Upper lobe of left lung (tissue), 6 donors: ENCODE data around the gene TMF1. TPM values are rescaled to one million over a fixed set of nuclear protein-coding genes. Genes with fewer than 3 reads are reported as not detected.
A peak's percentile ranks its signal among the peaks of the same experiment; 100 is the strongest.

ENCODE experiments used
- ATAC-seq, 2 donors: fragments of 200-7000 bp; cut with Tn5 transposase; one replicate each; pipeline ENCODE4 v1.9.1; 2022; ENCODE audit warnings: mild to moderate bottlenecking in 2 of 2, moderate library complexity in 2 of 2; ENCODE audit not compliant: low FRiP score in 2 of 2
- DNase-seq, 2 donors: peaks; one replicate each; pipeline ENCODE4 v3.0.0-alpha.2; 2019 to 2020
- H3K27ac ChIP-seq, 4 donors: fragments of 200-600 bp; sonication (generic); one replicate each; pipeline ENCODE4 v1.5.1; 2016 to 2019
- H3K27me3 ChIP-seq, 4 donors: fragments of 200-600 bp; sonication (generic); one replicate each; pipeline ENCODE4 v1.5.1; 2017 to 2019
- H3K36me3 ChIP-seq, 4 donors: fragments of 200-600 bp; sonication (generic); one replicate each; pipeline ENCODE4 v1.5.1; 2016 to 2019
- H3K4me1 ChIP-seq, 4 donors: fragments of 200-600 bp; sonication (generic); one replicate each; pipeline ENCODE4 v1.5.1; 2018 to 2019
- H3K4me3 ChIP-seq, 4 donors: fragments of 200-600 bp; sonication (generic); one replicate each; pipeline ENCODE4 v1.5.1; 2017 to 2019; ENCODE audit warnings: mild to moderate bottlenecking in 2 of 4, moderate library complexity in 1 of 4
- H3K9me3 ChIP-seq, 4 donors: fragments of 200-600 bp; sonication (generic); one replicate each; pipeline ENCODE4 v1.5.1; 2018 to 2019
- CTCF ChIP-seq, 6 experiments: fragments of 450-650 bp in 4 of 6; fragments of 200-600 bp in 2 of 6; sonication (generic) in 2 of 6; IDR thresholded peaks; one replicate each; pipeline ENCODE4 v1.5.1; 2016 to 2019; ENCODE audit warnings: antibody characterized with exemption in 6 of 6
- EP300 ChIP-seq, 4 donors: sonication (generic); formaldehyde crosslinking; IDR thresholded peaks; one replicate each; pipeline ENCODE4 v1.5.1; 2017; ENCODE audit warnings: antibody characterized with exemption in 4 of 4, control low read depth in 2 of 4
- POLR2A ChIP-seq, 4 donors: fragments of 450-650 bp; IDR thresholded peaks; one replicate each; pipeline ENCODE4 v1.5.1; 2016 to 2017; ENCODE audit warnings: antibody characterized with exemption in 4 of 4, mild to moderate bottlenecking in 2 of 4
- POLR2AphosphoS5 ChIP-seq, 2 donors: sonication (generic); formaldehyde crosslinking; IDR thresholded peaks; one replicate each; pipeline ENCODE4 v1.5.1; 2017; ENCODE audit warnings: antibody characterized with exemption in 2 of 2
- WGBS, 2 donors: methylation state at CpG; one replicate each; pipeline ENCODE4 v1.1.5; 2017 to 2018; 5-methylcytosine and 5-hydroxymethylcytosine counted together
- small RNA-seq, 4 donors: library from RNA; depleted of rRNA; stranded (forward); fragments of <200 nt; gene quantifications; one replicate each; pipeline ENCODE3, GENCODE V24; 2016
- total RNA-seq, 6 donors: library from RNA; depleted of rRNA in 4 of 6; stranded (reverse); fragments of >200 nt in 4 of 6; gene quantifications; one replicate each; pipeline versions ENCODE4 v1.1.0 to v1.2.1, GENCODE V29; 2016 to 2021
- donor health status: DM: no; HTN: no; CAD: no; lungs with moderate emphysema.
- donor health status: DM: no; HTN: yes; CAD: no; lungs with severe emphysema.

The TMF1 gene
- total RNA-seq, 6 donors from 2014 or later, result 30.2 to 212 (median 53.0) TPM

- ATAC-seq, result no peak
- Histone ChIP-seq H3K36me3 (peaks cover 0 to 76% (median 47%) of the 10 kb centered on the region in 4 donors), H3K27me3 (no peaks in the 10 kb centered on the region), H3K27ac (no peak overlapping the region), H3K4me1 (peaks cover 0 to 4% (median under 1%) of the 10 kb centered on the region in 4 donors), H3K9me3 (no peaks in the 10 kb centered on the region), H3K4me3 (no peak overlapping the region)
- WGBS, 2 donors, result 72 to 74% methylated on average over 8 of the region's 8 CpGs
- no peak for DNase-seq
- no peak for TF ChIP-seq POLR2A (IDR thresholded peaks at IDR 0.05)
- TF ChIP-seq EP300 (IDR thresholded peaks at IDR 0.05), result no peak
- TF ChIP-seq CTCF (IDR thresholded peaks at IDR 0.05), result no peak
- no peak for TF ChIP-seq POLR2AphosphoS5 (IDR thresholded peaks at IDR 0.05)
Measured at GRCh38 chr3:68977486-68978167, 74.5 kb downstream of the TMF1 start.

DNA sequence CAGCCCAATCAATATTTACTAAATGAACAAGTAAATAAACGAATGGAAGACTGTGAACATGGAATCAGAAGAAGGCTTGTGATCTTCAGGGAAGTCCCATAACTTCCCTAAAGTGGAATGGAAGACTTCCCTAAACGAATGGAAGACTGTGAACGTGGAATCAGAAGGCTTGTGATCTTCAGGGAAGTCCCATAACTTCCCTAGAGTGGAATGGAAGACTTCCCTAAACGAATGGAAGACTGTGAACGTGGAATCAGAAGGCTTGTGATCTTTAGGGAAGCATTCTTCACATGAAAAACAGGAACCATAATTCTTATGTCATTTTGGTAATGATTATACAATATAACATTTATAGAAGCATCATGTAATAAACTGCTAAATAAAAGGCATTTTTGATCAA is 77.4 kb downstream of the TMF1 start:
- no peaks in the 10 kb centered on the region for H3K27me3 ChIP-seq
- 65 to 84% methylated on average over 5 of the region's 5 CpGs for WGBS, 2 donors
- H3K36me3 ChIP-seq, result peaks cover 0 to 47% (median 23%) of the 10 kb centered on the region in 4 donors
- H3K9me3 ChIP-seq, result no peaks in the 10 kb centered on the region
- H3K4me3 ChIP-seq, result no peak overlapping the region
- H3K27ac ChIP-seq, result no peak overlapping the region
- DNase-seq (no peak), ATAC-seq (peak in 1 of 2 donors; percentile 50)
- H3K4me1 ChIP-seq, result peaks cover 0 to 5% (median 2%) of the 10 kb centered on the region in 4 donors
- no peak for TF ChIP-seq CTCF (IDR thresholded peaks at IDR 0.05)
- no peak for TF ChIP-seq POLR2AphosphoS5 (IDR thresholded peaks at IDR 0.05)
- no peak for TF ChIP-seq POLR2A (IDR thresholded peaks at IDR 0.05)
- TF ChIP-seq EP300 (IDR thresholded peaks at IDR 0.05), result no peak

DNA sequence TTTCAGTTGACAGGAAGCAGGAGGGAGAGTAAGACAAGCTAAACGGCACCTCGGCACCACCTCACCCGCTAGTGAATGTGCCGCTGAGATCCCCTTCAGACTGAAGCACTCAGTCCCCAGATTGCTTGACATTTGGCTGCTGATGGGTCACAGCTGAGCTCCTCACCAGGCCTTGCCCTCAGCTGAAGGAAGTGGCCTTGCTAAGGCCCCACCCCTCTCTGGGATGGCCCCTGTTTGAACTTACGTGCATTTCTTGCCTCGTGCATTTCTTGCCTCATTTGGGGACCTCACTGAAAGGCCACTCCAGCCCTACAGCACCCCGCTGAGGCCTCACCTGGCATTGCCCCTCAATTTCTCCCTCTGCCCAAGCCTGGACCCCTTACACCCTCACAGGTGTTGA is 78.5 kb downstream of the TMF1 start:
- no peaks in the 10 kb centered on the region for H3K27me3 ChIP-seq
- DNase-seq (no peak), ATAC-seq (peak in 1 of 2 donors; percentile 33)
- no peak overlapping the region for H3K27ac ChIP-seq
- peaks cover 0 to 5% (median 2%) of the 10 kb centered on the region in 4 donors for H3K4me1 ChIP-seq
- peaks cover 0 to 36% (median 18%) of the 10 kb centered on the region in 4 donors for H3K36me3 ChIP-seq
- no peak overlapping the region for H3K4me3 ChIP-seq
- no peak for TF ChIP-seq POLR2AphosphoS5 (IDR thresholded peaks at IDR 0.05)
- H3K9me3 ChIP-seq, result no peaks in the 10 kb centered on the region
- WGBS, 2 donors, result 59 to 63% methylated on average over 7 of the region's 7 CpGs

- Histone ChIP-seq H3K4me3 (no peak overlapping the region), H3K36me3 (peaks cover 0 to 24% (median 10%) of the 10 kb centered on the region in 4 donors), H3K27me3 (no peaks in the 10 kb centered on the region), H3K9me3 (no peaks in the 10 kb centered on the region), H3K4me1 (peaks cover 0 to 5% (median 2%) of the 10 kb centered on the region in 4 donors), H3K27ac (no peak overlapping the region)
- DNase-seq (peak in 1 of 2 donors; percentile 45), ATAC-seq (peak; percentile 53 to 56)
- WGBS, 2 donors, result 34 to 41% methylated on average over 11 of the region's 11 CpGs
- TF ChIP-seq CTCF (IDR thresholded peaks at IDR 0.05), result peak; percentile 32 to 66 (median 54)
- TF ChIP-seq POLR2A (IDR thresholded peaks at IDR 0.05), result no peak
Measured at GRCh38 chr3:68972358-68972979, 79.7 kb downstream of the TMF1 start.

Small RNA genes lying within 50 kb of the gene (small RNA-seq; reads per million reads assigned to genes)
- 0 to 0.07 (median 0) reads per million in 4 donors for gene MIR3136

Other genes with a start within 250 kb of the TMF1 start
- gene TAFA4, start 119.8 kb downstream of the TMF1 start, total RNA-seq, result under 1 TPM in 3 of 6 donors, not detected in 3; 0.26 to 0.89 (median 0.55) TPM
- gene EOGT, start 38.6 kb downstream of the TMF1 start, total RNA-seq, result 10 to 100 TPM; 29.9 to 79.6 (median 40.9) TPM
- gene UBA3, start 28.0 kb upstream of the TMF1 start, total RNA-seq, result 10 to 100 TPM; 36.8 to 71.9 (median 50.5) TPM
- gene ARL6IP5, start 32.6 kb upstream of the TMF1 start, total RNA-seq, result 100 to 1,000 TPM in 4 of 6 donors, 10 to 100 TPM in 2; 34.6 to 145 (median 125) TPM
- gene LMOD3, start 70.3 kb upstream of the TMF1 start, total RNA-seq, result 1 to 10 TPM in 1 of 6 donors, under 1 TPM in 3, not detected in 2; 0.17 to 4.2 (median 0.40) TPM